Measurements from ENCODE around the gene CFAP221.

CFAP221 gene

DNA sequence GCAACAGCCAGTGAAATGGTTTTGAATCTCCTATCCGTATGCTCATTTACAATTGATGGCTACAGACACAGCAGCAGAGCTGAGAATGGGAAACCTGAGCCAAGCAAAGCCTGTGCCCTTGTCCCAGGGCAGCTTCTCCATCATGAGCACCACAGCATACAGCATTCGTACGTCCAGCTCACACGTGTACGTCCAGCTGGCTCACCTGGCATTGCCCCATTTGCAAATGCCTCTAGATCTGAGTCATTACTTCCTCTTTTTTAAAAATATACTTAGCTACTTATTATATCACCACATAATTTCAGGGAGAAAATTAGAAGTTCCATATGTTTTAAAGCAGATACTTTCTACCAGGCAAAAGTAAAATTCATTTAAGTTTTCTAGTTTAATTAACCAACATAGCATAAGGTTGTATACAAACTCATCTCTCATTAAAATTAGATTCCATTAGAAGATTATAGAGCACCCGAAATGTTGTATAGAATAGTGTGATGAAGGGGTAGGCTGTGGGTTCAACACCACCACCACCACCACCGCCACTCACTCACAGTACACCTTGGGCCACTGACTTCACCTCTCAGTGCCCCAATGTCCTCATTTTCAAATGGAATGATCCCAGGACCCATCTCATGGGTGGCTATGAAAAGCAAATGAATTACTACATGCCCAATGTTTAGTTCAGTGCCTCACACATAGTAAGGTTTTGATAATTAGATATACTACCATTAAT lies 103.4 kb downstream of the CFAP221 start:
- DNase-seq: no peak

DNA sequence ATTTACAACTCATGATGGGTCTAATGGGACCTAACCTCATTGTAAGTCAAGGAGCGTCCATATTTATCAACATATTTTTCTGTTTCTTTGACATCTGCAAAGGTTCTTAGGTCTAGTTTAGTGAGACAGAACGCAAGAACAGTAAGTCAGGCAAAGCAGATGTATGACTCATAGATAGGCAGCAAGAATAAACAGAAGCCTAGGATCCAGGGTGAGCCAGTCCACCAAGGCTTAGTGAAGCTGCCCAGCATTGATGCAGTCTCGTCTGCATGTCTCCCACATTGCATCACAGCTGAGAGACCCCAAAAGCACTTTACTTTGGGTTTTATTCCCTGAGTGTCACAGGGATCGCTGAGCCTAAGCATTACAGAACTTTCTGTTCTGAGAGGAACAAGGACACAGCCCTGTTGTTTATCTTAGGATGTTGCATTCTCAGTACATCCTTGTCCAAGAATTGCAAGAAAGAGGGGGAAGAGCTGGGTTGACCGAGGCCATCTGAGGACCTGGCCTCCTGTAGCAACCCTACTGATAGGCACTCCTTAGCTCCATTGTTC lies 105.2 kb downstream of the CFAP221 start:
- no peak for DNase-seq

DNA sequence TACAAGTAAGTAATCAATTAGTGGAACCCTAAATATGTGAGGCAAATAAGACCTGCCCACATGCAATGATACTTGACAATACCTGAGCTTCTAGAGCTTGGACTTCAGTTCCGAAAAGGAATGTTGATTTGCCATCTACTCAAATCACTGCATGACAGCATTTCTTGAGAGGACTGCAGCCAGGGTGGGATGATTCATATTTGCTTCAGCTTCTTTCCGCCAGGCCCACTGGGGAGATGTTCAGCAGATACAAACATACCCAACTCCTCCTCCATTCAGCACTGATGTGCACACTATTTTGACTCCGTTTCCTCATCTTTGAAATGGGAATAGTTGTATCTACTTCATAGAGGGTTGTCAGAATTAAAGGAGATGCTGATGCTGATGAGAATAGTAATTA lies 106.0 kb downstream of the CFAP221 start:
- no peak for DNase-seq

DNA sequence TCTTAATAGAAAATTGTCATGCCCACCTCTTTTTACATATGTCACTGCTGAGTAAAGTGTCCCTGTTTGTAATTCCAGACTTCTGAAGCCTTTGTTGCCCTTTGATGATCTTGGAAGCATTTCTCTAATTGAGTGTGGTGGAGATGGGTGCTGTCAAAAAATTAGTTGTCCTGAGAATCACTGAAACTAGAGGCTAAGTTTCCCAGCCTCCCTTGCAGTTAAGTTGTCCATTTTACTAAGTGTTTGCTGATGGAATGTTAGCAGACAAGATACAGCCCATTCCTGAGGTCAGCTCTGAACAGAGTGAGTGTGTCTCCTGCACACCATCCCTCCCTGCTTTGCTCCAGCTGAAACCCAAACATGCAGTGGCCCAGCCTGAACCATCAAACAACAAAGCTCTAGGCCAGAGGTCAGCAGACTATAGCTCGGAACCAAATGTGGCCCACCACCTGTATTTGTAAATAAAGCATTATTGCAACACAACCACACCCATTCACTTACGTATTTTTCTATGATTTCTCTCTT lies 106.7 kb downstream of the CFAP221 start:
- DNase-seq: no peak

DNA sequence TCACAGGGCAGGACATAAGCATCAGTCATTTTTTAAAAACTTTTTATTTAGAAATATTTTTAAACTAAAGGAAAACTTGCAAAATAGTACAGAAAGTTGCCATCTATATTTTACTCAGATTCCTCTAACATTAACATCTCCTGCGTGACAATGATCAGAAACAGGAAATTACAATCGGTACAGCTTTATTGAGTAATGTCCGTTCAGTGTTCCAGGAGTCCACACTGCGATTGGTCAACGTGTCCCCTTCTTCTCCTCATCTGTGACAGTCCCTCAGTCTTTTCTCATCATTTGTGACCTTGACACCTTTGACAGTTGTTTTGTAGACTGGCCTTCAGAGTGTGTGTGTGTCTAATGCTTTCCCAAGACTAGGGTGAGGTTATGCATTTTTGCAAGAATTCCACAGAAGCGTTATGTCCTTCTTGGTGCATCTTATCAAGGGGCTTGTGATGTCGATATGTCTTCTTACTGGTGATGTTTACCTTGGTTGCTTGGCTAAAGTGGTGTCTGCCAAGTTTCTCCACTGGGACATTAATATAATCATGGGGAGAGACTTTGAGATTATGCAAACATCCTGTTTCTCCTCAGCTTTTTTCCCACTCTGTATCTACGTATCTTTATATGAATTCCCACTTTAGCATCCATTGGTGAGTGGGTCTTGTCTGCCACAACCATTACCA lies 113.4 kb downstream of the CFAP221 start:
- DNase-seq: no peak

DNA sequence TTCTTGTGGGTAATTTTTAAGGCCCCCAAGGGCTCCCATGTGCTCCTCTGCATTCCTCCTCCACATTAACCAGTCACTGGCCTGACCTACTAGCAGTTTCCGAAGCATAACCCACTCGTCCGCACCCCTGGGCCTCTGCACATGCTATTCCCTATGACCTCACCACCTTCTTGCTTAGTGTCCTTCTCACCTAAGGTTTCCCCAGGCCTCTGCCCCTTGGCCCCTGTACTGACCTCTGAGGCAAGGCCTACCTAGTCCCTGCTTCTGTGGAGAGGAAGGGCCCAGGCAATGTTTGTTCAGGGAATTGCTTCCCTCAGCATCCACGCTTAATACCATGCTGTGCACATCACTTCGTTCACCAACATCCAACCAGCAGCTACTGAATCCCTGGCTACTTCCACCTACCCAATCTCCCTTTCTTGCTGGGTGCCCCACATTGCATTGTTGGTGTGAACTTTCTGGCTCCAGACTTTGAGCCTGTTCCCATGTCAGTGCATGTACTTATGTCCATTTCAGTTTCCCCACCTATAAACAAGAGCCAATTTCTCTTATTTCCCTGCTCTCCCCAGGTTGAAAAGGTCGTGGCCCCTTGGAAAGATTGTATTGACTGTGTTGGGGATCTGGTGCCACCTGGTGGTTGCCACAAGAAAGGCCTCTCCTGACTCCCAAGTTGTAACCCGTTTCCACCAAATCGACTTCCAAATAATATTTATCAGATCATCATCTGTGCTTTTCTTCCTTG lies 115.5 kb downstream of the CFAP221 start:
- peak; percentile 30 for DNase-seq

DNA sequence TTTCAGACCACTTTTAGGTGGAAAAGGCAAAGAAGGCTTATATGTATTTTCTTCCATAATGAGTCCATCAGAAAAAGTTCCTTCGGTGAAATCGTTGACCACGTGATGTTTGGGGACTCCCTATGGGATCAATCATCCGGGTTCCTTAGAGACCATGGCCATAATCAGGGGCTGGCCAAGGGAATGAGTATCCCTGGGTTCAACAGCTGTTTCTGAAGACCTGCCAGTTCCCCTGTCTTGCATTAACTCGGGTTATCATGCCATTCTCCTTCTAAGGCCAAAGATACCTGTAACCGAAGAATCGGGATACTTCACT lies 116.1 kb downstream of the CFAP221 start:
- DNase-seq: no peak

DNA sequence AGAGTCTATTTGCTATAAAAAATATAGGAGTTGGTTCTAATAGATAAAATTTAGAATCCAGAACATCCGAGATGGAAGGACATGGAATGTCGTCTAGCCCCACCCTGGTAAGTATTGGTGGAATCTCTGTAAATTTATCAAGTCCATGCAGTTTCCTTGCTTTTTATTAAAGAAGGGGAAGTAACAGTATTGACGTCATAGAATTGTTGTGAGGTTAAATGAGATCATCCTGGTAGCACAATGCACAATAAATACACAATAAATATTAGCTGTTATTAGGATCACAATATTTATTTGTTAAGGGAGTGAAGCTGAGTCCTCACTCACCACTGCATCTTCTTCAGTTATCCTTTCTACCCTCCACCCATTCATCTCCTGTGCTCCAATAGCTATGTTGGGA lies 118.0 kb downstream of the CFAP221 start:
- DNase-seq: no peak

DNA sequence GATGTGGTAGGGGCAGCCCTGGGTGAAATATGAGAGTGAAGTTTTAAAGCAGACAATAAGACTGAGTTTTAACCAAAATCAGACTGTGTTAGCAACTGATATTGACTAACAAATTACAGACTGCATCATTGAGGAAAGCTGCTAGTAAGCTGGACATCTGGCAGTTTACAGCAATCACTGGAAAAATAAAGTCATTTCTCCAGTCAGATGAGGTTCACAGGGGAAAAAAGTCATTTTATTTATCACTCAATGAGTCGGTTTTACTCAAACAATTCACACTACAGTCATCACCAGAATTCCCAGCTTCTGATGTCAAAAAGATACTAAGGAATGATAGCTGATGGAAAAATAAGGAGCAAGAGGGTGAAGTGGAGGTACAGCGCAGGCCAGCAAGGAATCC lies 124.3 kb downstream of the CFAP221 start:
- DNase-seq: no peak

DNA sequence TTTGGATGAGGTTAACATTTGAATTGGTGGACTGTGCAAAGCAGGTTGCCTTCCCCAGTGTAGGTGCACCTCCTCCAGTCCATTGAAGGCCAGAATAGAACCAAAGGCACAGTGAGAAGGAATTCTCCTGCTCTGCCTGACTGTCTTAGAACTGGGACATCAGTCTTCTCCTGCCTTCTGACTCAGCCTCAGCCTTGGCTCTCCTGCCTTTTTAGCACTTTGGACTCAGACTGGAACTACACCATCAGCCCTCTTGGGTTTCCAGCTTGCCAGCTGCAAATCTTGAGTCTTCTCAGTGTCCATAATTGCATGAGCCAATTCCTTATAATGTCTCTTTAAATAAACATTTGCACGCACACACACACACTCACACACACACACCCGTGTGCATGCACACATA lies 126.8 kb downstream of the CFAP221 start:
- no peak for DNase-seq

DNA sequence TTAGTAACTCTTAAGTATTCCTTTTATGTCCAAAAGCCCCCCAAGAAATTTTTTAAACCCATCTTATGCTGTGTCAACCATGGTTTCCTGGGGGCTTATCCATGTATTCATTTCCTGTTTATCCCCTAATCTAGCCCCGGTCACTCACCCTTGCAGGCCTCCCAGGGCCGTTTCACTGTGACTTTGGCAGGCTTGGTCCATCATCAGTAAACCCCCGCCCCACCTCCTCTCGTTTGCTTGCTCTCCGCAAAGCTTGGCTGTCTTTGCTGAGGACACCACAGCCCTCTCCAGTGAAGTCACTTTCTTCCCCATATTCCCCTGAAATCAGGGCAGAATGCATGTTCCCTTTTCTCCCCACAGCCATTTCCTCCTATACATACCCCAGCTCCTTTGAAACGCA lies 127.5 kb downstream of the CFAP221 start:
- DNase-seq: no peak

DNA sequence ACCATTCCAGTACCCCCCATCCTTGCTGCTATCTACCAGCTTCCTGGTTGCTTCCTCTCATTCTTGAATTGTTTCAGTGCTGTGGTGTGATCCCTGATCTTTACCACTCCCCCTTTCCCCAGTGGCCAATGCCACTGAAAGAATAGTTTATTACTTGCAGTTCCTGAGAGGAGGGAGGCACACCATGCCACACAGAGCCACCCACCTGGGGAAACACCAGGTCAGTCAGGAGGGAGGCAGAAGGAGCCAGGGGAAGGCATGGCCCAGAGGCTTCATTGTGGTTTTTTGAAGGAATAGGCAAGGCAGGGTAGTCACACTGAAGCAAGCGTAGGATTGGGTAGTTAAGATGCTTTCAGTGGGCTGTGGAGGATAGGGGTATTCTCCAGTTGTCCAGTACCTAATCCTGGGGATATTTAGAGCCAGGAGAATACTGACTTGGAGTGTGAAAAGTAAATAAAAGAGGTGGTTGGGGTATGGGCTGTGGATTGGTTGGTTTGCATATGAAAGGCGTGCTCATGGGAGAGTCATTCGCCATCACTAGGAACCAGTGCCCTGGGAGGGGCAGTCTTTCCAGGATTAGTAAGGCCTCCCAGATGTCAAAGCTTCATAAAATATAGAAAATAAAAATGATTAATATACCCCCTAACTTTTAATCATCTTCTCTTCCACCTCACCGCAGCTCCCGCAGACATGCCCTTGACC lies 128.1 kb downstream of the CFAP221 start:
- no peak for DNase-seq

DNA sequence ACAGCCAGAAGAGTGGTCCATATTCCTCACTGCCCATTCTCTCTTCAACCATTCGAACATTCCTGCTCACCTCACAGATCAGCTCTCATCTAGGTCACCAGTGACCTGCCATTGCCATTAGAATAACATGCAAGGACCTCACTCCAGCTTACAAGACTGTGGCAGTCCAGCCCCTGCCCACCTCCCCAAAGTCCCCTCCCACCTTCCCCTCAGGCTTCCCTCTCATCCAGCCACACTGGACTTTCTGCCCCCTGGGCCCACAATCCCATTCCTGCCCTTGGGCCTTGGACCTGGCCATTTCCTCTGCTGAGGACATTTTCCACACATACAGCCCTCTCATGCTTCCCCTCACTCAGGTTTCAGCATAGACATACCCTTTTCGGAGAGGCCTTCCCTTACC lies 129.5 kb downstream of the CFAP221 start:
- DNase-seq: no peak

DNA sequence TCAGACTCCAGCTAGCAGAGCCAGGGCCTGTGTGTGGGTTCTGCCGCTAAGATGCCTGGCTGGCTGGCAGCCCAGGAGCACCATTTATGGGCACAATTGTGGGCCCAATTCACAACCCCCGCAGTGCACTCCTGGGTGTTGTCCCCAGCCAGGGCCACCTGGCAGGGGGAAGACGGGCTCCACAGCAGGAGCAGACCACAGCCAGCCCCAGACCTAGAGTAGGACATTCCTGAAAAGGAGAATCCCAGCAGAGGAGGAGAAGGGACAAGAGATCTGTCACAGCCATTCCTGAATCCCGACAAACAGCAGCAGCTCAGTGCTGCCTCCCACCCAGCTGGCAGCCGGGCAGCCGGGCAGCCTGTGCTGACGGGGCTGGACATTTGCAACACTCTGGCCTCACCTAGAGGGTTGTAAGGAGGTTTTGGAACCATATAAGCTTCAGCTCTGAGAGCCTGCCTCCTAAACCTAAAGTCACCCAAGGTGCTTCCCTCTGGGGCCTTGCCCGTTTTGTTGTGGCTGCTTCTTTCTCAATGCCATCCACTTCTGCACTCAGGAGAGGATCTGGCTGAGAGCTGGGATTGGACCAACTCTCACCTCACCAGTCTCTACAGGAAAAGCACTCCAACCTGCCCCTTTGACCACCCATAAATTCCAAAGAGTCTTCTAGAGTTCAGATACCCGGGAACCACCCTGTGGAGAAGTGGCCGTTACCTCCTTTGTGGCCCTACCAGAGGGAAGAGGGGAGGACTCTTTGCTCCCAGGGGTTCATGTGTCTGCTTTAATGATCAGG lies 130.7 kb downstream of the CFAP221 start:
- no peak for DNase-seq

DNA sequence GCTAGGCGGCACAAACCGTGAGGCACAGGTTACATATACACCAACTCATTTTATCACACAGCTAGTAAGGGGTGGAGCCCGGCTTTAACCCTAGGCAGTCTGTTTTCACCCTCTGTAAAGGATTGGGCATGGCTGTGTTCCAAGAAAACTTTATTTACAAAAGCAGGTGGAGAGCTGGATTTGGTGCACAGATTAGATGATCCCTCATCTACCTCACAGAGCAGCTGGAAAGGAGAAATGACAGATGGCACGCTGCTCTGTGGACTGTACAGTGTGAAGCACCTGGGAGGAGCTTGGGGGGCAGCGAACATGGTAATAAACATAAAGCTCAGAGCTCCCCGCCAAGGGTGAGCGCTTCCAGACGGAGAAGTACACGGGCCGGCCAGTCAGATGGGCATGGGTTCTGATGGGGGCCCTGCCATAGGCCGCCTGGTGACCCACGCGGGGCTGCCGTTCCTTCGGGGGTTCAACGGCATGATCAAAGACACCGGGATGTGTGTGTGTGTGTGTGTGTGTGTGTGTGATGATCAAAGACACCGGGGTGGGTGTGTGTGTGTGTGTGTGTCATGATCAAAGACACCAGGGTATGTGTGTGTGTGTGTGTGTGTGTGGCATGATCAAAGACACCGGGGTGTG lies 133.9 kb downstream of the CFAP221 start:
- DNase-seq: peak; percentile 2

DNA sequence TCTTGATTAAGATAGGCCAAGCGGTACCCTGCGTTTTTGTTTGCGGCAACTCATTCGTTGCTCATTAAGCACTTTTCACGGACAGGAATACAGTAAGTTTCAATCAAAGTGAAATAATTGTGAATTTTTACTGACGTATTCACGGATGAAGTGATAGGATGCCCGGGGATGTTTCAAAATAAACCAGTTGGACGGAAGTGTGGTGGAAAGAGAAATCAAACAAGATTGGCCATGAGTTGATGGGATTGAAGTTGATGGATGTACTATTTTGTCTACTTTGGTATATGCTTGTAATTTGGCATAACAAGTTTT lies 135.2 kb downstream of the CFAP221 start:
- no peak for DNase-seq

DNA sequence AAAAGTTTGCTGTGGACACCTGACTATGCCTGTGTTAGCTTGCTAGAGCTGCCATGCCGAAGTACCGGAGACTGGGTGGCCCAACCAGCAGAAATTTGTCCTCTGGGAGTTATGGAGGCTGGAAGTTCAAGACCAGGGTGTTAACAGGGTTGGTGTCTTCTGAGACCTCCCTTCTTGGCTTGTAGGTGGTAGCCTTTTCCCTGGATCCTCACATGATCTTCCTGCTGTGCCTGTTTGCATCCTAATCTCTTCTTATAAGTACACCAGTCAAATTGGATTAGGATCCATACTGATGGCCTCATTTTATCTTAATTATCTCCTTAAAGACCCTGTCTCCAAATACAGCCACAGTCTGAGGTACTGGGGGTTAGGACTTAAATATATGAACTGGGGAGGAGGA lies 135.6 kb downstream of the CFAP221 start:
- no peak for DNase-seq

DNA sequence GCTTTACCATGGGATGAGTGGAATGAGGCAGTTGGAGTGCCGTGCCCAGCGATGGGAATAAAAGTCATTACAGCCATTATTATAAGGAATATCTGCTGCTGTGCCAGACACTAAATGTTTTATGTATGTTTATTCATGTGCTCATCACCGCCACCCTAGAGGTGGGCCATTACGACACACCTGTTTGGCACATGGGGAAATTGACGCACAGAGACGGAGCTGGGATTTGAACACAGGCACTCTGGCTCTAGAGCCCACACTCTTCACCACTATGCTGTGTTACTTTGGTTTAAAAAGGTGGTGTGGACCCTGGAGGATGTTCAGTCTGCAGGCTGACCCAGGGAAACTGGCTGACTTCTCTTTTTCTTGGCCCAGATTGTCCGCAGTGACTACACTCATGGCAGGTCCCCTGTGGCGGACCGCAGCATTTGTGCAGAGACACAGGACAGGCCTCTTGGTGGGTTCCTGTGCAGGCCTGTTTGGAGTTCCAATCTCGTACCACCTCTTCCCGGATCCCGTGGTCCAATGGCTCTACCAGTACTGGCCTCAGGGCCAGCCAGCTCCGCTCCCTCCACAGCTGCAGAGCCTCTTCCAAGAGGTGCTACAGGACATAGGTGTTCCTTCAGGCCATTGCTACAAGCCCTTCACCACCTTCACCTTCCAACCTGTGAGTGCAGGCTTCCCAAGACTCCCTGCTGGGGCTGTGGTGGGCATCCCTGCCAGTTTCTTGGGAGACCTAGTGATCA lies 136.4 kb downstream of the CFAP221 start:
- no peak for DNase-seq

DNA sequence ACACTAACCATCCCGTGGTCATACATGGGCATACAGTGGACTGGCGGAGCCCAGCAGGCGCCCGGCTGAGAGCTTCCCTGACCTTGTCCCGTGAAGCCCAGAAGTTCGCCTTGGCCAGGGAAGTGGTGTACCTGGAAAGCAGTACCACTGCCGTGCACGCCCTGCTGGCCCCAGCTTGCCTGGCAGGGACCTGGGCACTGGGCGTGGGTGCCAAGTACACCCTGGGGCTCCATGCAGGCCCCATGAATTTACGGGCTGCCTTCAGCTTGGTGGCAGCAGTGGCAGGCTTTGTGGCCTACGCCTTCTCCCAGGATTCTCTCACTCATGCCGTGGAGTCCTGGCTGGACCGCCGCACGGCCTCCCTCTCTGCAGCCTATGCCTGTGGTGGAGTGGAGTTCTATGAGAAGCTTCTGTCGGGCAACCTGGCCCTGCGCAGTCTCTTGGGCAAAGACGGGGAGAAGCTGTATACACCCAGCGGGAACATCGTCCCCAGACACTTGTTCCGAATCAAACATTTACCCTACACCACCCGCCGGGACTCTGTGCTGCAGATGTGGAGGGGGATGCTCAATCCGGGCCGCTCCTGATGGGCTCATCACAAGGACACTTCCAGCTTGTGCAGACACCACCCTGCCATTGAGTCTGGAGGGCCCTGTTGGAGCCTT lies 137.1 kb downstream of the CFAP221 start:
- no peak for DNase-seq

DNA sequence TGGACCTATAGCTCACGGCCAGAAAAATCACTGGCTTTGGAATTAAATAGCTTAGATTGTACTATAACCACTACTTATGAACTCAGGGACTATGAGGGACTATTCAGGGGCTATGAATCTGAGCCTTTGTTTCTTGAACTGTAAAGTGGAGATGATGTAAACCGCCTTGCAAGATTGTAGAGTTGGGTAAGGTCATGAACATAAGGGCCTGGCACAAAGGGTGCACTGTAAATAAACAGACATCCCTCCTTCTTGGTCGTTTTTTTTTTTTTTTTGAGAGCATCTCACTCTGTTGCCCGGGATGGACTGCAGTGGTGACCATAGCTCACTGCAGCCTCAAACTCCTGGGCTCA lies 137.6 kb downstream of the CFAP221 start:
- DNase-seq: no peak

DNA sequence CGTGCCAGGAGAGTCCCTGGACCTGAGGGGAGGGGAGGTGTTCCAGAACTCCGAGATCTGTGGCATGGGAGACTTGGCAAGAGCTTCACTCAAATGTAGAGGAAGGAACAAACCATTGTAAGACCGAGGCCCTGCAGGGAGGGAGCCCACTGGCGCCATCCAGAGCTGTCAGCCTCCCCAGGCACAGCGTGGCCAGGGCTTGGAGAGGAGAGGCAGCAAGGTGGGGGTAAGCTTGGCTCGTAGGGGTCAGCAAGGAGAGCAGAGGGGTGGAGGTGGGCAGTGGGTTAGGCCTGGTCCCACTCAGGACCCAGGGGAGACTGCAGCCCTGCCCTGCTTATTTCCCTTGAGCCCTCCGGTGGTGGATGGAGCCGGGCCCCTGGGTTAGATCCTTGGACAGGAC lies 138.3 kb downstream of the CFAP221 start:
- no peak for DNase-seq
